HG03064 (cell line): ENCODE data around the gene GVQW3.

Source experiments
- ATAC-seq: cut with Tn5 transposase; IDR thresholded peaks from one replicate; pipeline ENCODE4 v1.9.1; 2021; ENCODE audit warnings: low read depth; ENCODE audit not compliant: unreplicated experiment

The GVQW3 gene

DNA sequence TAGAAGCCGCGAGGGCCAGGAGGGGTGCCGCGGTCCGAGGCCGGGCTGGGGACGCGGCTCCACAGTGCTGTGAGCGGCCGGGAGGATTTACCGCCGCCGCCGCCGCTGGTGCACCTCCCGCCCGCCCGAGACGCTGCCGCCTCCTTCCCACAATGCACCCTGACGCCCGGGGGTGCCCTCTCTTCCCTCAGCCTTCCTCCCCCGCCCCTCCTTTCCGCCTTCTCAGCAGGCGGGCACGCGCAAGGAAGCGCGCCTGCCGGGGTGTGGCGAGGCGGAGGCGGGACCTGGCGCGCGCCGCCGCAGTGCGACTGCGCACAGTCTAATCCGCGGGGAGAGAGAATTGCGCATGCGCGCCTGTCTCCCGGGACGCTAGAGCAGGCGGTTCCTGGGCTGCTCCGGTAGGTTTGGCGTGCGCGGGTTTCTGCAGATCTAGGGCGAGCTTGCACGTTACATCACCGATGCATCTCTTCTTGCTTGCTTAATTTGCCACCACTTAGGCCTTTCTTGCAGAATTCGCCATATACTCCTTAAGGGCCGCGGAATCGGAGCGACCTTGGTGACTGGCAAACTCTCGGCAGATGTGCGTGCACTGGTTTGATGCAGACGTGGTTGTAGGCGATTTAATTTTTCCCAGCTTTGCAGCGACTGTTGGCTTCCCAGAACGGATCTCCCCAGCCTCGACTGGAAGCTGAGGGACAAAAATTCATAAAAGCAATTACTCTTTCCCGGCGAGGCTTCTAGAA lies at the start of gene GVQW3, which contains the start of gene THAP12:
Gene GVQW3 (plus strand): TSS at position 347 of the 743 bp plus-strand sequence. CDS start 506 bp downstream, outside the sequence.
Gene THAP12 (minus strand): TSS at position 156 of the 743 bp plus-strand sequence. CDS start 296 bp downstream, outside the sequence.
- peak; percentile 76 for ATAC-seq

DNA sequence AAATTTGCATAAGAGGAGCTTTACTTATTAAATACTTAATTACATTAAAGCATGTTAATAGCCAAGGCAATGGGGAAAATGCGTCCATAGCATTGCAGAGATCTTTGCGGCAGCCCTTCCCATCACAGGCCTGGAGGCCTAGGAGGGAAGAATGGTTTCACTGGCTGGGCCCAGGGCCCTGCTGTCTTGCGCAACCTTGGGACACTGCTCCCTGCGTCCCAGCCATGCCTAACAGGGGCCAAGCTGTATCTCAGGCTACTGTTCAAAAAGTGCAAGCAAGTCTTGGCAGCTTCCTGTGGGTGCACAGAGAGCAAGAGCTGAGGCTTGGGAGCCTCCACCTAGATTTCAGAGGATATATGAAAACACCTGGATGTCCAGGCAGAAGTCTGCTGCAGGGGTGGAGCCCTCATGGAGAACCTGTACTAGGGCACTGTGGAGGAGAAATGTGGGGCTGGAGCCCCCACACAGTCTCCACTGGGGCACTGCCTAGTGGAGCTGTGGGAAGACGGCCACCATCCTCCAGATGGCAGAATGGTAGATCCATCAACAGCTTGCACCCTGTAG lies 46.2 kb upstream of the GVQW3 start:
- no peak for ATAC-seq

DNA sequence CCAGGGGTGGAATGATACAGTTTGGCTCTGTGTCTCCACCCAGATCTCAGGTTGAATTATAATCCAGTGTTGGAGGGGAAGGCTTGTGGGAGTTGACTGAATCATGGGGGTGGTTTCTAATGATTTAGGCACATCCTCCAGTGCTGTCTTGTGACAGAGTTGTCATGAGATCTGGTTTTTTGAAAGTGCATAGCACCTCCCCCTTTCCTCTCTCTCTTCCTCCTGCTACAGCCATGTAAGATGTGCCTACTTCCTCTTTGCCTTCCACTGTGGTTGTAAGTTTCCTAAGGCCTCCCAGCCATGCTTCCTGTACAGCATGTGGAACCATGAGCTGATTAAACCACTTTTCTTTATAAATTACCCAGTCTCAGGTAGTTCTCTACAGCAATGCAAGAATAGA lies 45.3 kb upstream of the GVQW3 start:
- no peak for ATAC-seq

DNA sequence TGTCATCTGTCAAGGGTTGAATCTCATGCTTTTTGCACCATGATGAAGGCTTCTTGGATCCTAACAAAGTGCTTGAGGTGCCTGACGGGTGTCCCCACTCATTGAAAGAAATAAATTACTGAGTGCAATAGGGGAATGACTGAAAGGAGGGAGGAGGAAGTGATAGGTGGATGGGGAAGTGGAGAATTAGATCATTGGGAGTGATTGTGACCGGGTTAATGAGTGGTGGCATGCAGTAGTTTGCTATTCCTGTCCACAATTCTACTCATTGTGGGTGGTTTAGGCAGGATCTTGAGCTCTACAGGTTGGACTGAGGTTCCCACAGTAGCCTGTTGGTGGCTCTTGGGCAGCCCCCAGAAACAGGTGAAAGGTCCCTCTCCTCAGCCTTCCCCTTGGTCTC lies 44.5 kb upstream of the GVQW3 start:
- ATAC-seq = no peak

DNA sequence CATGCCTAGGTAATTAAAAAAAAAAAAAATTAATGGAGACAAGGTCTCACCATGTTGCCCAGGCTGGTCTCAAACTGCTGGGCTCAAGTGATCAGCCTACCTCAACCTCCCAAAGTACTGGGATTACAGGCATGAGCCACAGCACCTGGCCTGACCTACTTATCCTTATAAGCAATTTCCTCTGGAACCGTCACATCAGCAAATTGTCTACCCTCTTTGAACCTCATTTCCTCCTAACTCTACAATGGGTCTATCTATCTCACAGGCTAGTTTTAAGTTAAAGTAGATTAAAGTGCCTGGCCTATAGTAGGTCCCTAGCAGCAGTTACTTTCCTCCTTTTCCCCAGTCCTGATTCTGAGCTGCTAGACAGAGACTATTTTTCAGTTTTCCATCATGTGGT lies 43.7 kb upstream of the GVQW3 start:
- no peak for ATAC-seq

DNA sequence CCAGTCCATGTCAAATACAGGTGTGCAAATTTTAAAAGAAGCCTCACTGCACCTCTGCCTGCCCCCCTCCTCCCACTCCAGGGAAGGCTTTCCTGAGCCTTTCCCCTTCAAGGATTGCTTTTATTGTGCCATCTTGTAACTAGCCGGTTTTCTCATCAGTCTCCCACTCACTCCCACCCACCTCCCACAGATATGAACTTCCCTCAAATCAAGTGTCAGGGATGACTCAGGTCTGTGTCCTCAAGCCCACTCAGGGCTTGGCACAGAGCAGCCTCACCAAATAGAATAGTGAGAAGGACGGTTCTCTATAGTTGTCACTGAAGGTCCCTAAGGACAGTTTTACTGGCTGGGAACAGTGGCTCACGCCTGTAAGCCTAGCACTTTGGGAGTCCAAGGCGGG lies 43.2 kb upstream of the GVQW3 start:
- no peak for ATAC-seq

DNA sequence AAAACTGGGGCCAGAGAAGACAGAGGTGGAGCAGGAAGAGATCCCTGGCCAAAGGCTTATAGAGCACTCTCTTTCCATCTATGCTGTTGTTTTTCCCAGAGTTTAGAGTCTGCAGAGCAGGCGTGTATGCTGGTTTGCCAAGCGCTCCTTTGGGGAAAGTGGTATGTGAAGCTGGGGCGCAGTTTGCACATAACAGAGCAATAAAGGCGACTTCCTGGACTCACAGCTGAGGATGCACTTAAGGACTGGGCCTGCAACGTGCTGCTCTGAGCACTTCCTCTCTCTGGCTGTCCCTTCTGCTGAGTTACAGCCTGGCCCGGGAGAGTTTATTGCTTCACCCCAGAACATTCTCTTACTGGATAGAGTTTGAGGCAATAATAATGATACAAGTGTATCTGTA lies 41.9 kb upstream of the GVQW3 start:
- ATAC-seq = no peak

DNA sequence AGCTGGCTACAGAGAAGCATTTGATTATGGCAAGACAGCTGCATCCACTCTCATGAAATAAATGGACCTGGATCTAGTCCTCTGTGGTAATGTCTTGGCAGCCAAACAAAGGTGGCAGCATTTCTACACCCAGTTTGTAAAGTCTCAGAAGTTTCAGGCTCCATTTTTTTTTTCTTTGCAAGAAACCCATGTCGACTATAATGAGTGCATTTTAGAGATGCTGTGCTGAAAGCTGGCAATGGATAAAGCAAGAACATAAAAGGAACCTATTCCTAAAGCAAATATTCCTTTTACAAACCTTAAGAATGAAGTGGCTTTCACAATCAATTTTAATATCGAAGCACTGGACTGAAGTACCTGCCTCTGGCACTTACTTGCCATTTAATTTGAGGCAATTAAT lies 33.7 kb upstream of the GVQW3 start:
- ATAC-seq = no peak

DNA sequence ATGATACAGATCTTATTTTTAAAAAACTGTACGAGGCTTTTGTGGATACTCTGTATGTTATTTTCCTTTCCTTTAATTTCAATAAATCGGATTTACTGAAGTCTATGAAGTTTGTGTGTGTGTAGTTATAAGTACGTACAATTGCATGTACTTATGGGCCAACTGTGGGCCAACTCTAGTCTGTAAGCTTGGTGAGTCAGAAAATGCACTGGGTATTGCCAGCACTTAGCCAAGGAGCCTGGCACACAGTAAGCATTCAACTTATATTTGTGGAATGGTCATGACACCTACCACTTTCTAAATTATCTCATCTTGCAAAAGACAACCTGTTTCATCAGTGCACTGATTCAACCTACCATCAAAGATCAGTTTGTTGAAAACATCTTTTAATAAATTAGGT lies 32.8 kb upstream of the GVQW3 start:
- no peak for ATAC-seq

DNA sequence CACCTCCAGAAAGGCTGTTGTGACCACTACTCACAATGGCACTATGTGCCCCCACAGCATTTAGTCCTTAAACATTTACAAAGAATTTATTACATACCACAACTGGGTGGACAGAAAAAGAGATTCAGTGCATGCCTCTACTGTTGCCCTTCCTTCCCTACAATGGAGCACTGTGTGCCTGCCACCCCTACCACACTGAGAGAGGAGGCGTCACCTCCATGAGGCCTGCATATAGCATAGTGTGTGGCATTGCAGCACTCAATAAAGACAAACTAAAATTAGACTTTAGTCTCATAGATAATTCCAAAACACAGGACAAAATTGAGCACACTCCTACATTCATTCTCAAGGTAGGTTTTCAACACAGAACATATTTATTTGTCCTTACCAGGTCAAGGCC lies 26.0 kb upstream of the GVQW3 start:
- ATAC-seq = no peak

DNA sequence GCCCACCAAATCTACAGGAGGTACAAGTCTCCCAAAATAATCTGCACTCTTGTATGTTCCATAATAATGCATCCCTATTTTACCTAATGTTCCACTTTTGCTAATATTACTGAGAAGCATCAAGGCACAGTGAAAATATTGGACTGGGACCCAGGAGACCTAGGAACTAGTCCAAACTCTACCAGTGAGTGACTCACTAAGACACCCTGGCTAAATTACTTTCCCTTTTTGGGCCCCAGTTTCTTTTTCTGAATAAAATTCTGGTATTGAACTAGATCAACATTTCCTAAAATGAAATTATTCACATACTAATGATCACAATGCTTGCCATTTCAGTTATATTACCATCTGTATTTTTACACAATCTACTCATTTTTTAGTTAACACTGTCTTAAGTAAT lies 19.7 kb upstream of the GVQW3 start:
- ATAC-seq = no peak

DNA sequence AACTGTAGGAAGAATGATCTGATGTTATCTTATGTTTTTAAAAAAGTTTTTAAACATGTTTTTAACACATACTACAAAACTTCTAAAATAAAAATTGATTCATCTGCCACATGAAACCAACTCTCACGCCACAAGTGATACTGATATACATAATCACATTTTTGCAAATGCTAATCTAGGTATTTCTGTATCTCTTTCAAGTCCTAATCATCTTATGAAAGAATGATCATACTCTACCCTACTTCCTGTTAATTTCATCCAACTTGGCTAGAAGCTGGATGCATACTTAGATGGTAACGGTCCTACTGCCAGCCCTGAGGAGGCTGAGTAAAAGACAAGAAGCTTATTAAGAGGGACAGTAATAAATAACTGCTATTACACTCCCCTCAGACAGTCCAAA lies 19.3 kb upstream of the GVQW3 start:
- ATAC-seq = no peak

DNA sequence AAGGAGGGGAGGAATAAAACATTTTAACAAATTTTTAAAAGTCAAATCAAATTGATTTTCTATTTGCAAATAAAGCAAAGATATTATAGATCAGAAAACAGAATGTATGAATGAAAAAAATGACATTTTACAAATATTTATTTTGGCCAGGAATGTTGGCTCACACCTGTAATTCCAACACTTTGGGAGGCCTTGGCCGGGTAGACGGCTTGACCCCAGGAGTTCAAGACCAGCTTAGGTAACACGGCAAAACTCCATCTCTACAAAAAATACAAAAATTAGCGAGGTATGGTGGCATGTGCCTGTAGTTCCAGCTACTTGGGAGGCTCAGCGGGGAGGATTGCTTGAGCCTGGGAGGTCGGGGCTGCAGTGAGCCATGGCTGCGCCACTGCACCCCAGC lies 18.4 kb upstream of the GVQW3 start:
- no peak for ATAC-seq

DNA sequence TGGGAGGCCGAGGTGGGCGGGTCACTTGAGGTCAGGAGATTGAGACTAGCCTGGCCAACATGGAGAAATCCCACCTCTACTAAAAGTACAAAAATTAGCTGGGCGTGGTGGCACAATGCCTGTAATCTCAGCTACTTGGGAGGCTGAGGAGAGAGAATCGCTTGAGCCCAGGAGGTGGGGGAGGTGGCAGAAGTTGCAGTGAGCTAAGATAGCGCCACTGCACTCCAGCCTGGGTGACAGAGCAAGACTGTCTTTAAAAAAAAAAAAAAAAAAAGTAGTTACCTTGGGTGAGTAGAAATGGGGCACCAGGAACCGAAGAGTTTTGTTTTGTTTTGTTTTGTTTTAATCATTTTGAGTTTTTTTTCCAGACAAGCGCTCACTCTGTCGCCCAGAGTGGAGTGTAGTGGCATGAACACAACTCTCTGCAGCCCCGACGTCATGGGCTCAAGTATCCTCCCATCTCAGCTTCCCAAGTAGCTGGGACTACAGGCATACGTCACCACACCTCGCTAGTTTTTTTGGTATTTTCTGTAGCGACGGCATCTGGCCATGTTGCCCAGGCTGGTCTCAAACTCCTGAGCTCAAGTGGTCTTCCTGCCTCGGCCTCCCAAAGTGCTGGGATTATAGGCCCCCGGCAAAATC lies 16.0 kb upstream of the GVQW3 start:
- no peak for ATAC-seq

DNA sequence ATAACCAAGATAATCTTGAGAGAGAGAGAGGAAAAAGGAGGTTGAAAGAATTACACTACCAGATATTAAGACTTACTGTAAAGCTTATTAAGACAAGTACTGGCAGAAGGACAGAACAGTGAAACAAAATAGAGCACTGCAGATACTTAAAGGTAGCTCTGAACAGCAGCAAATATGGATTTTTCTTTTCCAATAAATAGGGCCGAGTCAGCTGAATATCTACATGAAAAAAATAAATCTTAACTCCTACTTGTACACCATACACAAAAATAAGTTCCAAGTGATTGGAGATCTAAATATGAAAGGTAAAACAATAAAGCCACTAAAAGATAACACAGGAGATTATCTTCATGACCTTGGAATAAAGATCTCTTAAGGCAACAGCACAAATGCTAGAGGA lies 12.6 kb upstream of the GVQW3 start:
- no peak for ATAC-seq

DNA sequence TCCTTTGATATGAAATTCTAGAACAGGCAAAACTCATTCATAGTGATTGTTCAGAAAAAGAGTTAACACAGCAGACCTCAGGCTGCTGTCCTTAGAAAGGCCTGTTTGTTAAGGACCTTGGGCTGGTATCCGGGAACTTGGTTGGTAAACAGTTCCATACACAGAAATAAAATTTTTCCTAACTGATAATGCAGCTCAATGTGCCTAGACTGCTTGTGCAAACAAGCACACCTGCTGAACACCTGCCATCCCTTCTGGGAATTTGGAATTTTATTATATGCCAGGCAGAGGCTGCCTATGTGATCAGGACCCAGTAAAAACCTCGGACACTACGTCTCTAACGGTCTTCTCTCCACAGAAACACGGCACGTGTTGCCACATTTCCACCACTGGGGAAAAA lies 11.7 kb upstream of the GVQW3 start:
- no peak for ATAC-seq

DNA sequence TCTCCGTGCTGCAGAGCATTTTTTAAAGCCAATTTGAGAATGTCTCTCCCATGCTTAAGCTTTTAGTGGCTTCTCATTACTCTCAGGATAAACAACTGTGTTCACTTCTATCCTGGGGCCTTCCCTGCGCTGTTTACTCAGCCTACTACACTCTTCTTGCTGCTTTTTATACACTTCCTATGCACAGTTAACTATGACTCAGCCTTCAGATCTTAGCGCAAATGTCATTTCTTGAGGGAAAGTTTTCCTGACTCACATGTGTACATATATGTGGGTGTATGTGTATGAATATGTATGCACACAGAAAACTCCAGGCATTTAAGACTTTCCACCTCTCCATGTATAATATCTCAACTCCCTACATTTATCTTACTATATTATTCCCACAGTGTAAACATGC lies 10.0 kb upstream of the GVQW3 start:
- ATAC-seq = no peak

DNA sequence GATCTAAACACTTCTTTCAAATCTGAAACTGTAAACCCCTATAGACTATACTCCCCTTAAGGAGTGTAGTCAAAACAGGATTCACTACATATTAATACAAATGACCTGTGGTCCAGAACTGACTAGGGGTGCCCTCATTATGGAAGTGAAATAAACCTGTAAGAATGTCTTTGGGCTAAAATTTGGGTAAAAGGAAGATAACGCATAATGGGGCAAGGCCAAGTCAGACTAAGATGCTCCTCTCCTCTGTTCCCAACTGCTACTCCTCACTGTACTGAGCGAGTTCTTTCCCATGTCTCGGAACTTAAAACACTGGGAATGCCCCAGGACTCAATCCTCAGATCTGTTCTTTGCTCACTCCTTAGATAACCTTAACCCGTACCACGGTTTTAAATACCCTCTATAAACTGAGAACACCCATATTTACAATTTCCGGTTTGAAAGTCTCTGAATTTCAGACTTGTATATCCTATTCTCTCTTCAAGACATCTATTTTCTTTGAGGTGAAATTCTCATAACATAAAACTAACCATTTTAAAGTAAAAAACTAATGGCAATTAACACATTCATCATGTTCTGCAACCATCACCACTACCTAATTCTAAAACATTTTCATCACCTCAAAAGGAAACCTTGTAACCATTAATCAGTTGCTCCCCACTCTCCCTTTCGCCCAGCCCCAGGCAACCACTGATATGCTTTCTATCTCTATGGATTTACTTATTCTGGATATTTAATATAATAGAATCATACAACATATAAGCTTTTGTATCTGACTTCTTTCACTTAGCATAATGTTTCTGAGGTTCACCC lies 4.2 kb upstream of the GVQW3 start:
- no peak for ATAC-seq

DNA sequence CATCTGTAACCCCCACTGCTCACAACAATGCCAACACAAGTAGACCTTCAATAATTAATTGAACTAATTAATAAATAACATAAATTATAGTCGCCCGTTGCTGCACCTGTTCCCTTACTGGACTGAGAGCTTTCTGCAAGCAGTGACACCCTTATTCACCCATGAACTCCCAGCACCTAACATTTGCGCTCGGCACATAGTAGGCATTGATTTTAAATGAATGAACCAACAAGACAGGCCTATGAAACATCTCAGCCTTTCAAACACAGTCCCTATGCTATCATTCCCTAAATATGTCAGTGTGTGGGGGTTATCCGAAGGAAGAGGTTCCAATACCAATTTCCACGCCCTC lies 1.3 kb upstream of the GVQW3 start:
- ATAC-seq = no peak

DNA sequence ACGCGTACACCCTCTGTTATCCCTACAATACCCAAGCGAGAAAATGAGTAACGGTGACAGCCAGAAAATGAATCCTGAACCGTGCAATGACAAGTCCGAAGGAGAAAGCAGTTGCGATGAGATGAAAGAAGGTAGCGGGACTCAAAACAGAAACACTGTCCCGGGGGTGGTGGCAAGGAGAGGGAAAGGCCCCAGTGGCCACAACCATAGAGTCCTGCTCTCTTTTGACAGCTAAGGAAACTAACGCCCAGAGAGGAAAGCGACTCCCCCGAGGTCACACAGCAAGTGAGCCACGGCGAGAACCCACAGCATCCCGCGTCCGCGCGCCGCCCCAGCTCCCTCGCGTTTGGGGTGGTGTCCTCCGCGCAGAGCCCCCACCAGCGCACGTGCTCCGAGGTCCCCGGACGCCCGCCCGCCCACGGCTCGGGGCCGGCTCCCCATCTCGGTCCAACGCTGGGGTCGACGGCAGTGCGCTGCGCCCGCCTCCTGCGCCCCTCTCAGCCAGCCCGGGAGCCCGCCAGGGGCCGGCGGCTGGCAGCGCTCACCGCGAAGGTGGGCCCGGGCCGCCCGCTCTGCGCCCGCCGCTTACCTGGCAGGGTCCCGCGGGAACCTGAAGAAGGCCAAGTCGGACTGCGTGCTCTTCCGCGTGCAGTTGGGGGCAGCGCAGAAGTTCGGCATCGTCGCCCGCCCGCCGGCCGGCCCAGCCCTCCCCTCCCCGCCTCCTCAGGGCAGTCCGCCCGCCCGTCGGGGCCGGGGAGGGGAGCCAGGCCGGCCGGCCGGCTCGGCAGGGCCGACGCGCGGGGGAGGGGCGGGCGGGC lies 755 bp upstream of the GVQW3 start:
- ATAC-seq = peak; percentile 26
